ENCODE data around the gene MS4A18.

DNA sequence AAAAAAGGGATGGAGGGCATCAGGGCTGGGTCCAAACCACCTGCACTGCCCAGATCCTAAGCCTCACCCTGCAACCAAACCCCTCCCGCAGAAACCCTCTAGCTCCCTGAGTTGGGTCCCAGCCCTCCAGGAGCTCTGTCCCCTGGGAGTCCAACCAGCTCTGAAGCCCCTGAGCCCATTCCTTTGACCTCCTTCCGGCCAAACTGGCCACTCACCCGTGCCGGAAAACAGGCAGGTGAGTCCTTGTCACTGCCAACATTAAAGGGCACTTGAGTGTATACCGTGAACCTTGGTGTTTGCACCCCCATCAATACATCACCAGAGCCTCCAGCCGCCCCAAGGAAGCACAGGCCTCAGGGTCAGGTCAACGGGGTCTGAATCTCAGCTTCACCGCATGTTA is 43.7 kb downstream of the MS4A18 start:
- TF ChIP-seq, protein P1, sequence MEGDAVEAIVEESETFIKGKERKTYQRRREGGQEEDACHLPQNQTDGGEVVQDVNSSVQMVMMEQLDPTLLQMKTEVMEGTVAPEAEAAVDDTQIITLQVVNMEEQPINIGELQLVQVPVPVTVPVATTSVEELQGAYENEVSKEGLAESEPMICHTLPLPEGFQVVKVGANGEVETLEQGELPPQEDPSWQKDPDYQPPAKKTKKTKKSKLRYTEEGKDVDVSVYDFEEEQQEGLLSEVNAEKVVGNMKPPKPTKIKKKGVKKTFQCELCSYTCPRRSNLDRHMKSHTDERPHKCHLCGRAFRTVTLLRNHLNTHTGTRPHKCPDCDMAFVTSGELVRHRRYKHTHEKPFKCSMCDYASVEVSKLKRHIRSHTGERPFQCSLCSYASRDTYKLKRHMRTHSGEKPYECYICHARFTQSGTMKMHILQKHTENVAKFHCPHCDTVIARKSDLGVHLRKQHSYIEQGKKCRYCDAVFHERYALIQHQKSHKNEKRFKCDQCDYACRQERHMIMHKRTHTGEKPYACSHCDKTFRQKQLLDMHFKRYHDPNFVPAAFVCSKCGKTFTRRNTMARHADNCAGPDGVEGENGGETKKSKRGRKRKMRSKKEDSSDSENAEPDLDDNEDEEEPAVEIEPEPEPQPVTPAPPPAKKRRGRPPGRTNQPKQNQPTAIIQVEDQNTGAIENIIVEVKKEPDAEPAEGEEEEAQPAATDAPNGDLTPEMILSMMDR (IDR thresholded peaks at IDR 0.05; ENCODE audit: borderline replicate concordance, extremely low read depth, low read length, poor library complexity, severe bottlenecking) = no peak
- TF ChIP-seq EZH2 (IDR thresholded peaks at IDR 0.05; ENCODE audit: borderline replicate concordance, low read depth, low read length, severe bottlenecking) = no peak
